Measurements from ENCODE around the gene FAM184B.

- TF ChIP-seq EZH2 (IDR thresholded peaks at IDR 0.05; ENCODE audit: low read length, unreplicated experiment) (no peak), EZH2phosphoT487 (IDR thresholded peaks at IDR 0.05; ENCODE audit: borderline replicate concordance, low read length) (no peak)
- TF ChIP-seq, protein P1, sequence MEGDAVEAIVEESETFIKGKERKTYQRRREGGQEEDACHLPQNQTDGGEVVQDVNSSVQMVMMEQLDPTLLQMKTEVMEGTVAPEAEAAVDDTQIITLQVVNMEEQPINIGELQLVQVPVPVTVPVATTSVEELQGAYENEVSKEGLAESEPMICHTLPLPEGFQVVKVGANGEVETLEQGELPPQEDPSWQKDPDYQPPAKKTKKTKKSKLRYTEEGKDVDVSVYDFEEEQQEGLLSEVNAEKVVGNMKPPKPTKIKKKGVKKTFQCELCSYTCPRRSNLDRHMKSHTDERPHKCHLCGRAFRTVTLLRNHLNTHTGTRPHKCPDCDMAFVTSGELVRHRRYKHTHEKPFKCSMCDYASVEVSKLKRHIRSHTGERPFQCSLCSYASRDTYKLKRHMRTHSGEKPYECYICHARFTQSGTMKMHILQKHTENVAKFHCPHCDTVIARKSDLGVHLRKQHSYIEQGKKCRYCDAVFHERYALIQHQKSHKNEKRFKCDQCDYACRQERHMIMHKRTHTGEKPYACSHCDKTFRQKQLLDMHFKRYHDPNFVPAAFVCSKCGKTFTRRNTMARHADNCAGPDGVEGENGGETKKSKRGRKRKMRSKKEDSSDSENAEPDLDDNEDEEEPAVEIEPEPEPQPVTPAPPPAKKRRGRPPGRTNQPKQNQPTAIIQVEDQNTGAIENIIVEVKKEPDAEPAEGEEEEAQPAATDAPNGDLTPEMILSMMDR (conservative IDR thresholded peaks at IDR 0.05; ENCODE audit: low read depth, low read length), result no peak
These were observed 29.0 kb upstream of the FAM184B start, which contains the start of the genes DCAF16 and NCAPG for GRCh38 chr4:17810260-17811077.
